Liver (tissue), 9 donors: Measurements from ENCODE around the gene KIRREL3. TPM values are rescaled to one million over a fixed set of nuclear protein-coding genes. Genes with fewer than 3 reads are reported as not detected.

Experiments
- DNase-seq: peaks from one replicate; pipeline ENCODE4 v3.0.0-alpha.2; 2017; ENCODE audit warnings: low spot score
- H3K27ac ChIP-seq, 2 donors: one replicate each; pipeline ENCODE4 v1.7.0; 2013; ENCODE audit warnings: inconsistent platforms in 2 of 2, low read length in 2 of 2, control low read depth in 1 of 2, low read depth in 1 of 2, mild to moderate bottlenecking in 1 of 2
- H3K27me3 ChIP-seq, 4 donors: one replicate each; pipeline versions ENCODE4 v1.6.1 to v1.7.0; 2013; ENCODE audit warnings: low read length in 3 of 4, inconsistent platforms in 1 of 4, mild to moderate bottlenecking in 1 of 4, moderate library complexity in 1 of 4; ENCODE audit not compliant: control insufficient read depth in 4 of 4, insufficient read depth in 4 of 4
- H3K36me3 ChIP-seq, 4 donors: one replicate each; pipeline versions ENCODE4 v1.6.1 to v1.7.0; 2013; ENCODE audit warnings: low read length in 3 of 4, mild to moderate bottlenecking in 3 of 4, low read depth in 1 of 4, moderate library complexity in 1 of 4; ENCODE audit not compliant: control insufficient read depth in 4 of 4, insufficient read depth in 3 of 4
- H3K4me1 ChIP-seq, 4 donors: one replicate each; pipeline versions ENCODE4 v1.6.1 to v1.7.0; 2013; ENCODE audit warnings: low read length in 3 of 4, mild to moderate bottlenecking in 3 of 4, moderate library complexity in 1 of 4; ENCODE audit not compliant: control insufficient read depth in 4 of 4, insufficient read depth in 4 of 4
- H3K4me3 ChIP-seq, 3 donors: one replicate each; pipeline versions ENCODE4 v1.6.1 to v1.7.0; 2013; ENCODE audit warnings: low read length in 3 of 3, control low read depth in 1 of 3, low read depth in 1 of 3, mild to moderate bottlenecking in 1 of 3
- H3K9ac ChIP-seq, 2 donors: one replicate each; pipeline ENCODE4 v1.7.0; 2013; ENCODE audit warnings: low read length in 2 of 2, mild to moderate bottlenecking in 2 of 2, moderate library complexity in 2 of 2, control low read depth in 1 of 2, low read depth in 1 of 2
- H3K9me3 ChIP-seq, 4 donors: one replicate each; pipeline versions ENCODE4 v1.6.1 to v1.7.0; 2013; ENCODE audit warnings: low read length in 3 of 4; ENCODE audit not compliant: control insufficient read depth in 4 of 4
- EGR1 ChIP-seq, 2 donors: IDR thresholded peaks; 2 replicates each; pipeline ENCODE4 v1.6.1; 2016 to 2018; ENCODE audit warnings: antibody characterized with exemption in 2 of 2, low read depth in 2 of 2
- FOXA1 ChIP-seq: IDR thresholded peaks from 2 replicates; pipeline ENCODE4 v1.6.1; 2016; ENCODE audit warnings: antibody characterized with exemption
- FOXA2 ChIP-seq: IDR thresholded peaks from 2 replicates; pipeline ENCODE4 v1.6.1; 2016; ENCODE audit warnings: antibody characterized with exemption
- GABPA ChIP-seq, 2 donors: IDR thresholded peaks in 1 of 2; conservative IDR thresholded peaks in 1 of 2; 2 replicates each; pipeline ENCODE4 v1.6.1; 2016; ENCODE audit warnings: antibody characterized with exemption in 2 of 2, mild to moderate bottlenecking in 1 of 2, moderate library complexity in 1 of 2
- HNF4A ChIP-seq, 2 donors: conservative IDR thresholded peaks; 2 replicates each; pipeline ENCODE4 v1.6.1; 2016; ENCODE audit warnings: antibody characterized with exemption in 2 of 2, mild to moderate bottlenecking in 2 of 2
- HNF4G ChIP-seq: IDR thresholded peaks from 2 replicates; pipeline ENCODE4 v1.6.1; 2016; ENCODE audit warnings: antibody characterized with exemption
- NR2F2 ChIP-seq: IDR thresholded peaks from 2 replicates; pipeline ENCODE4 v1.6.1; 2016; ENCODE audit warnings: antibody characterized with exemption
- RAD21 ChIP-seq, 2 donors: IDR thresholded peaks; 2 replicates each; pipeline ENCODE4 v1.6.1; 2016; ENCODE audit warnings: antibody characterized with exemption in 2 of 2, mild to moderate bottlenecking in 2 of 2
- SP1 ChIP-seq: IDR thresholded peaks from 2 replicates; pipeline ENCODE4 v1.6.1; 2018; ENCODE audit warnings: antibody characterized with exemption, mild to moderate bottlenecking
- TAF1 ChIP-seq: conservative IDR thresholded peaks from 2 replicates; pipeline ENCODE4 v1.6.1; 2016; ENCODE audit warnings: antibody characterized with exemption, mild to moderate bottlenecking
- WGBS: extraction: QIAGEN DNeasy Blood & Tissue Kit; methylation state at CpG from one replicate; pipeline ENCODE4 v1.1.7; 2013; 5-methylcytosine and 5-hydroxymethylcytosine counted together
- polyA plus RNA-seq, 2 donors: library from polyadenylated mRNA; stranded (reverse) in 1 of 2; unstranded in 1 of 2; fragments of 200-250 nt in 1 of 2; fragments of >200 nt in 1 of 2; fragmentation: Nextera tagmentation in 1 of 2; extraction: Ambion mirVana in 1 of 2; gene quantifications; one replicate each; pipeline versions ENCODE4 v1.2.1 to v1.2.3, GENCODE V29; 2013 to 2015
- total RNA-seq, 2 donors: library from RNA; depleted of rRNA; stranded (reverse); fragments of >200 nt; gene quantifications; one replicate each; pipeline ENCODE4 v1.2.3, GENCODE V29; 2014
- TF ChIP-seq, protein P1 (sequence below): IDR thresholded peaks from 2 replicates; pipeline ENCODE4 v1.6.1; 2016; ENCODE audit warnings: antibody characterized with exemption
- TF ChIP-seq, protein P2 (sequence below): IDR thresholded peaks from 2 replicates; pipeline ENCODE4 v1.6.1; 2016; ENCODE audit warnings: antibody characterized with exemption
- TF ChIP-seq, protein P3 (sequence below): IDR thresholded peaks from 2 replicates; pipeline ENCODE4 v1.6.1; 2016; ENCODE audit warnings: antibody characterized with exemption, mild to moderate bottlenecking
- donor health status: healthy.
- donor health status: healthy.
- donor health status: healthy.
- donor health status: healthy.
- donor health status: healthy.

Gene KIRREL3
- total and polyA plus RNA-seq, 4 donors = 0.03 to 0.29 (median 0.08) TPM; not detected in 1

DNA sequence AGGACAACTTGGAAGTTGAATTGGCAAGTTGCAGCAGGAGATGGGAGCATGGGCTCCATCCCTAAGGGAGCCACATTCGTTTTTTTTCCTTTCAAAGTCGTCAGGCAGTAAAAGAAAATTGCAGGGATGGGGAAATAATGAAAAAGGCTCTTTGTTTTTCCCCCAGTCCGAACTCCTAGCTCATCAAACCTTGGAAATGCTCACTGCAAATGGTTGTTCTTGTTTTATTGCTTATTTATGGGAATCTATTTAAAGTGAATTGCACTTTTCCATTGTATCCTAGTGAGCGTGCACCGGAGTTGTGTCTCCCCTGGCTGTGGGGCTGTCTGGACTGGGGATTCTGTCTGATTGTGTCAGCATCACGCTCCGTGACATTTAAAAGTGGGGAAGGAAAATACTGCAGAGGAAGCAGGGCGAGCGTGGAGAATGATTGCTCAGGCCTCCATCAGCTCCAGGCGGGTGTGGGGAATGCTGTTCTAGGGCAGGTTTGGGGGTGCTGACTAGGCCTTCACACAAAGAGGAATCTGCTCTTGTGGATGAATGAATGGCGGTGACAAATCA lies 306.4 kb downstream of the KIRREL3 start (continued):
- TF ChIP-seq TAF1 = no peak
- TF ChIP-seq HNF4G = no peak
- TF ChIP-seq EGR1 (IDR thresholded peaks at IDR 0.05; ENCODE audit: low read depth in 2 of 2) = no peak
- no peak for TF ChIP-seq HNF4A (conservative IDR thresholded peaks at IDR 0.05)
- TF ChIP-seq SP1 = no peak
- TF ChIP-seq GABPA (IDR thresholded peaks at IDR 0.05 in 1 of 2, conservative IDR thresholded peaks at IDR 0.05 in 1 of 2) = no peak
- no peak for TF ChIP-seq FOXA2

DNA sequence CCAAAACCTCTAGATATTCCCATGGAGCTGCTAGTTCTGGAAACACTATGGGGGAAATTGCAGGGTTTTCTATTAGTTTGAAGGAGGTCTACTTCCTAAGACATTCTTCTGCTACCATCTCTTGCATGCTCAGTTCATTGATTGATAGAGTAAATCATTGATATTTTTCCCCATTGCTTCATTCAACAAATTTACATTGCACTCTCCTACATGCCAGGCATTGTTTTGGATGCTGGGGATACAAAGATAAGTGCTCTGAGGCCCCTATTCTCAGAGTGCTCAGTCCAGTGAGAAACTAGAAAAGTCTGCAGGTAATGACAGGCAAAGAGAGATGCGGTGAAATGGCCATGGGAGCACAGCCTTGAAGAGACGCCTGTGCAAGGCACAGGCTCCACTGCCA lies 313.1 kb downstream of the KIRREL3 start:
- no peaks in the 10 kb centered on the region for H3K27me3 ChIP-seq
- H3K27ac ChIP-seq = no peak overlapping the region
- peaks cover 2 to 6% (median 6%) of the 10 kb centered on the region in 4 donors for H3K4me1 ChIP-seq
- no peak for TF ChIP-seq NR2F2
- TF ChIP-seq, protein P1, sequence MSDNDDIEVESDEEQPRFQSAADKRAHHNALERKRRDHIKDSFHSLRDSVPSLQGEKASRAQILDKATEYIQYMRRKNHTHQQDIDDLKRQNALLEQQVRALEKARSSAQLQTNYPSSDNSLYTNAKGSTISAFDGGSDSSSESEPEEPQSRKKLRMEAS = no peak
- TF ChIP-seq, protein P2, sequence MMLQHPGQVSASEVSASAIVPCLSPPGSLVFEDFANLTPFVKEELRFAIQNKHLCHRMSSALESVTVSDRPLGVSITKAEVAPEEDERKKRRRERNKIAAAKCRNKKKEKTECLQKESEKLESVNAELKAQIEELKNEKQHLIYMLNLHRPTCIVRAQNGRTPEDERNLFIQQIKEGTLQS = no peak
- TF ChIP-seq HNF4G = no peak
- TF ChIP-seq RAD21 (IDR thresholded peaks at IDR 0.05) = no peak
- TF ChIP-seq, protein P3, sequence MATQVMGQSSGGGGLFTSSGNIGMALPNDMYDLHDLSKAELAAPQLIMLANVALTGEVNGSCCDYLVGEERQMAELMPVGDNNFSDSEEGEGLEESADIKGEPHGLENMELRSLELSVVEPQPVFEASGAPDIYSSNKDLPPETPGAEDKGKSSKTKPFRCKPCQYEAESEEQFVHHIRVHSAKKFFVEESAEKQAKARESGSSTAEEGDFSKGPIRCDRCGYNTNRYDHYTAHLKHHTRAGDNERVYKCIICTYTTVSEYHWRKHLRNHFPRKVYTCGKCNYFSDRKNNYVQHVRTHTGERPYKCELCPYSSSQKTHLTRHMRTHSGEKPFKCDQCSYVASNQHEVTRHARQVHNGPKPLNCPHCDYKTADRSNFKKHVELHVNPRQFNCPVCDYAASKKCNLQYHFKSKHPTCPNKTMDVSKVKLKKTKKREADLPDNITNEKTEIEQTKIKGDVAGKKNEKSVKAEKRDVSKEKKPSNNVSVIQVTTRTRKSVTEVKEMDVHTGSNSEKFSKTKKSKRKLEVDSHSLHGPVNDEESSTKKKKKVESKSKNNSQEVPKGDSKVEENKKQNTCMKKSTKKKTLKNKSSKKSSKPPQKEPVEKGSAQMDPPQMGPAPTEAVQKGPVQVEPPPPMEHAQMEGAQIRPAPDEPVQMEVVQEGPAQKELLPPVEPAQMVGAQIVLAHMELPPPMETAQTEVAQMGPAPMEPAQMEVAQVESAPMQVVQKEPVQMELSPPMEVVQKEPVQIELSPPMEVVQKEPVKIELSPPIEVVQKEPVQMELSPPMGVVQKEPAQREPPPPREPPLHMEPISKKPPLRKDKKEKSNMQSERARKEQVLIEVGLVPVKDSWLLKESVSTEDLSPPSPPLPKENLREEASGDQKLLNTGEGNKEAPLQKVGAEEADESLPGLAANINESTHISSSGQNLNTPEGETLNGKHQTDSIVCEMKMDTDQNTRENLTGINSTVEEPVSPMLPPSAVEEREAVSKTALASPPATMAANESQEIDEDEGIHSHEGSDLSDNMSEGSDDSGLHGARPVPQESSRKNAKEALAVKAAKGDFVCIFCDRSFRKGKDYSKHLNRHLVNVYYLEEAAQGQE = no peak
- no peak for DNase-seq
- no peaks in the 10 kb centered on the region for H3K36me3 ChIP-seq
- no peak overlapping the region for H3K9ac ChIP-seq
- no peak overlapping the region for H3K4me3 ChIP-seq
- no peaks in the 10 kb centered on the region for H3K9me3 ChIP-seq
- 84% methylated on average over 2 of the region's 2 CpGs for WGBS

DNA sequence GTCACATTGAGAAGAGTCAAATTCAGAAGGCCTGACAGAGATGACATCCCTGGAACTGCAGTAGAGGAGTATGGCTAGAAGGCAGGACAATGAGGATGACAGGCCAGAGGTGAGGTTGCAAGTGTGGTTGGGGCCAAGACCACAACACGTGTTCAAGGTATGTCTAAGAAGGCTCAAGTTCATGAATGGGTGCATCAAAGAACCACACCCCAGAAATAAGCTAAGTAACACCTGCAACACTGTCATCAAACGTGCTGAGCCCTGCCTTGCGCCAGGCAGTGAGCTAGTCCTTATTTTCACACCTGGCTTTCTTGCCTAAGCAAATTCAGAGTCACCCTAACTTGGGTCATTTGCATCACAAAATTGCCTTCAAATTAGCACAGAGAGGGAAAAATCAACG lies 313.6 kb downstream of the KIRREL3 start:
- no peak overlapping the region for H3K9ac ChIP-seq
- no peaks in the 10 kb centered on the region for H3K9me3 ChIP-seq
- no peak for TF ChIP-seq FOXA1
- no peaks in the 10 kb centered on the region for H3K27me3 ChIP-seq
- no peak overlapping the region for H3K27ac ChIP-seq
- peaks cover 0 to 4% (median 0%) of the 10 kb centered on the region in 4 donors for H3K36me3 ChIP-seq
- 78% methylated on average over 4 of the region's 4 CpGs for WGBS
- no peak overlapping the region for H3K4me3 ChIP-seq
- DNase-seq = no peak
- H3K4me1 ChIP-seq = peaks cover 2 to 6% (median 6%) of the 10 kb centered on the region in 4 donors
